Cerebellar nuclear complex (tissue), 1 donor: Measurements from ENCODE around the gene SUDS3.
"Not testable (repeated sequence)": the region's sequence is repeated elsewhere in the genome, so short reads cannot be mapped to it uniquely, and the experiment has no call there.

Source experiments
- DNase-seq, 2 experiments: peaks; one replicate each; lab custom pipeline; 2025; lab: John Stamatoyannopoulos, UW

SUDS3 gene, protein sequence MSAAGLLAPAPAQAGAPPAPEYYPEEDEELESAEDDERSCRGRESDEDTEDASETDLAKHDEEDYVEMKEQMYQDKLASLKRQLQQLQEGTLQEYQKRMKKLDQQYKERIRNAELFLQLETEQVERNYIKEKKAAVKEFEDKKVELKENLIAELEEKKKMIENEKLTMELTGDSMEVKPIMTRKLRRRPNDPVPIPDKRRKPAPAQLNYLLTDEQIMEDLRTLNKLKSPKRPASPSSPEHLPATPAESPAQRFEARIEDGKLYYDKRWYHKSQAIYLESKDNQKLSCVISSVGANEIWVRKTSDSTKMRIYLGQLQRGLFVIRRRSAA

DNA sequence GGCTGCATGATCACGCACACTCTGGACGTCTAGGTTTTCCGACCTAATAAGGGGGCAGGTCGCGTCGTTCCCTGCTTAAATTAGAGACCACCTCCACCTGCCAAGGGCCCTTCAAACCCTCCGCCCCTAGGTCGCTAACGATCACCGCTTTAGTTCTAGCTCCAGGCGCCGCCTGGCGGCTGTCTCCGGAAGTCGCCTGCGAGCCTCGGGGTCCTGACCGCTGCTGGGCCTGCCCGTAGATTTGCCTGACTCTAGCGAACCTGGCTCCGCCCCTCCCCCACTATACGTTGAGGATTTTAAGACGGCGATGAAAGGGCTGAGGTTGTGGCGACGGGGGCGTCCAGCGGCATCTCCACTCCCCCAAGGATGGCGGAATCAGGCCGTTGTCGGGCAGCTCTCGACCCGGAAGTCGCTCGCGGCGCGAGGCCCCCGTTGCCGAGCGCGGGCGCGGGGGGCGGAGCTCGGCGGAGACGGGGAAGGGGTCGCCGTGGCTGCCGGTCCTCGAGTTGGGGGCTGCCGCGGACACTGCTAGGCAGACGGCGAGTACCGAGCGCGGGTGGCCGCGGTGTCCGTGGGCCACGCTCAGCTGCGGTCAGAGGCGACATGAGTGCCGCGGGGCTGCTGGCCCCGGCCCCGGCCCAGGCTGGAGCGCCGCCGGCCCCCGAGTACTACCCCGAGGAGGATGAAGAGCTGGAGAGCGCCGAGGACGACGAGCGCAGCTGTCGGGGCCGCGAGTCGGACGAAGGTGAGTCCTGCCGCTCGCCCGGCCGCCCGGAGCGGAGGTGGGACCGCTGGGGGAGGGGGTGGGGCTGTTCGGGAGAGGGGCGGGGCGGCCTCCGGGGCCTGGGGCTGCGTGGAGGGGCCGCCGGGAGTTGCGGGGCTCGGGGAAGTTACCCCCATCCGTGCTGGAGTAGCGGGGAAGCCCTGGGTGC lies at the start of gene SUDS3:
TSS of gene SUDS3 (plus strand) at position 467 of the 932 bp plus-strand sequence. CDS start at position 604, 137 bp downstream.
- DNase-seq, result peak; percentile 22 to 66

DNA sequence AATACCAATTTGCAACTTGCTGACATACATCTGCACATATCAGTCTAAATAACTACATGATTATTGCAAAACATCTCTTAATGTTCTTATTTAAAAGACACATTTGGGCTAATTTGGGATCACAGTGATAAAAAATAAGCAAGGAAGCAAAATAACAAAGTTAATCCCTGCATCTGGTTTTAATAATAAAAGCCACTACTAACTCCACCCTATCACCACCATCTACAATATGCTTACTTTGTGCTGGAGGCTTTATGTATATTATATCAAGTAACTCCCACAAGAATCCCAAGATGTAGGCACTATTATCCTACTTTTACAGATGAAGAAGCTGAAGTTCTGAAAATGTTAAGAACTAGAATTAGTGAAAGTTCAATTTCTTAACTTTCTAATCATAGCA lies 49.4 kb upstream of the SUDS3 start:
- DNase-seq, result no peak

DNA sequence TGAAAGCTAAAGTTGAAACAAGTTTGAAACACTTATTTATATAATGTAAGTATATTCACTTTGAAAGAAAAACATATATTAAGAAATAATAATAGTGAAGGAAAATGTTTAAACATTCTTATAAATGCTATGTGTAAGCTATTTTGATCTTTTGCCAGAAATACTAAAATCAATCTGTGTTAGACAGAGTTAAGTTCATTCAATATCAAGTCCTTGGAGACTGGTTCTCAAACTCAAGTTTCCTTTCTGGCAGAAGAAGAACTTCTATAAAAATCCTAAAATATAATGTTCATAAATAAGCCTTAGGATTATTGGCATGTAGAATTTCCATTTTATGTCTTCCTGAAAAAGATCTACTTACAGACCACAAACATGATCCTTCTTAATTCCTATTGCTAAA lies 49.0 kb upstream of the SUDS3 start:
- no peak for DNase-seq

DNA sequence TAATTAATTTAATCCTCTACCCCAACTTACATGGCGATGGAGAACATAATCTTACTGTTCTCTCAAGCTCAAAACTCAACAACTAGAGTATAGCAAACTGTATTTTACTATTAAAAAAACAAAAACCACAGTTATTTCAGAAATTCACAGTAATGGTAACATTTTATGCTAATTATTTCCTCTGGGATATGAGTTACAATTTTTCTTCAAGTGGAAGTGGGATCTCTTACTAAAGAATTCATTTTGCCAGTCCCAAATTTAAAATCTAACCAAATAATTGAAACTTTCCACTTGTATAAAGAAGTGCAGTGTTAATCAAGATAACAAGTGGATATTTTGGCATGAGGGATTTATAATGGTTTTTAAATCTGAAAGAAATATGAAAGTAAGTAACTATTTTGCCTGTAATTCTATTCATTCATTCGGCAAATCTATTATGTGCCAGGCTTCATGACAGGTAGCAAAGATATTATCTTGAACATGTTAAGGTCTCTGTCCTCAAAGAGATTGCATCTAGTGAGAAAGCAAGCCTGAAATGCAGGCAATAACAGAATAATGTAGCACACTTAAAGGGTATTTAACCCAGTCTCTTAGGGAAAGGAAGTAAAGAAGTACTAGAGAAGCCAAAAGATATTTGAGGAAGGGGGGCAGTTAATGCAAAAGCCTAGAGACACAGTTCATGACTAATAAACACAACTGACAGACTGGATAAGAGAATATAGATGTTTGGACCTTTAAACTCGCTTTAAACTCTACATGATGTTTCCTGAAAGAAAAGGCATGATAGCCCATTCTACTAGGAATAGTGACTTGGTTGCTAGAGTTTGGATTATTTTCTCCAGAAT lies 47.6 kb upstream of the SUDS3 start:
- no peak for DNase-seq

DNA sequence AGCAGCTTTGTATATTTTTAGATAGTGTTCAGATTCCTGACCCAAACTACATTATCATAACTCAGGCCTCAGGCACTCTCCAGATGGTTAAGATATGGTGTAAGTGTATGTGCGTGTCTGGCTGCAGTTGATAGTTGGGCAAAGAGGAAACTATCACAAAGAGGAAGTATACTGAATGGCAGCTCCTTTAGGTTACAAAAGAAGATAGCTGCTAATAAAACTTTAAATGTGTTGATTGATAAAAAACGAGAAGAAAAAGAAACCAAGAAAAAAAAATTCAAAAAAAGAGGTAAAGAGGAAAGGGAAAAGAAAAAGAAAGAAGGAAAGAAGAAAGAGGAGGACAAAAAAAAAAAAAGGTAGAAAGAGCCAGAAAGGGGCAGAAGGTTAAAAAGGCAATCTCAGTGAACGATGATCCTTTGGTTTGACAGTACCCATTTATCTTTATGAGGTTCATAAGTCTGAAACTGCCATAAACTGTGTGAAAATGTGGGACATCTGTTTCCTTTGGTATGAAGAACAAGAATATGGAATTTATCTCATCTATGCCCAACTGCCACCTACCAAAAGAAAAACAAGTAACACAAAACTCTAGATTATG lies 45.8 kb upstream of the SUDS3 start:
- no peak for DNase-seq

DNA sequence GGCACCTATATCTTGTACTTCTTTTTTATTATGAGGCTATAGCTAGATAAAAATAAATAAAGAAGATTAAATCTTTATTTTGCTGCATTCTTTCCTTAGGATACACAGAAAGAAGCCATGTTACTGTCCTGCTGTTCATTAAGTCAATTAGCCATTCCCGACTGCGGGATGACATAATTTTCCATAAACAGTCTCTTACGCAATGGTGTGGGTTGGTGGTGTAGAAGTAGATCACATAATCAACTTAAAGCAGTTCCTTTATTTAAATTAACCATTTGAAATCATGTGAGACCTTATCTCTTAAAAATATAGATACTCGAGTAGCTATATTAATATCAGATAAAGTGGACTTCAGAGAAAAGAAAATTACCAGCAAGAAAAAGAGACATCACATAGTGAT lies 43.8 kb upstream of the SUDS3 start:
- no peak for DNase-seq

DNA sequence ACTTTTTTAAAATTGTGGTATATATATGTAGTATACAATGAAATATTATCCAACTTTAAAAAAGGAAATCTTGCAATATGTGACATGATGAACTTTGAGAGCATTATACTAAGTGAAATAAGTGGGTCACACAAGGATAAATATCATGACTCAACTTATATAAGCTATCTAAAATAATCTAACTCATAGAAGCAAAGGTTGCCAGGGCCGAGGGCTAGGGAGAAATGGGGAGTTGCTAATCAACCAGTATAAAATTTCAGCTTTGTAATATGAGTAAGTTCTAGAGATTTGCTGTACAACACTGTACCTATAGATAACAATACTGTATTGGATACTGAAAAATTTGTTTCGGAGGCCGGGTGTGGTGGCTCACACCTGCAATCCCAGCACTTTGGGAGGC lies 42.1 kb upstream of the SUDS3 start:
- no peak for DNase-seq

DNA sequence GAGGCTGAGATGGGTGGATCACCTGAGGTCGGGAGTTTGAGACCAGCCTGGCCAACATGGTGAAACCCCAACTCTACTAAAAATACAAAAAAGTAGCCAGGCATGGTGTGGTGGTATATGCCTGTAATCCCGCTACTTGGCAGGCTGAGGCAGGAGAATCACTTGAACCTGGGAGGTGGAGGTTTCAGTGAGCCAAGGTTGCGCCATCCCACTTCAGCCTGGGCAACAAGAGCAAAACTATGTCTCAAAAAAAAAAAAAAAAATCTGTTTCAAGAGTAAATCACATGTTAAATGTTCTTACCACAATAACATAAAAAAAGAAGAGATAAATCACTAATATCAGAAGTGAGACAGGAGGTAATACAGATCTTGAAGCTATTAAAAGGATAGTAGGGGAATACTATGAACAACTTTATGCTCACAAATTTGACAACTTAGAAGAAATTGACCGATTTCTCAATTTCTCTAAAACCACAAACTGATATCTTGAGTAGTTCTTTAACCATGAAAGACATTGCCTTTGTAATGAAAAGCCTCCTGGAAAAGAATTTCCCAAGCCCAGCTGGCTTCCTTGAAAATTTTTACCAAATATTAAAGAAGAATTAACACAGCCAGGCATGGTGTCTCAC lies 41.3 kb upstream of the SUDS3 start:
- no peak for DNase-seq

DNA sequence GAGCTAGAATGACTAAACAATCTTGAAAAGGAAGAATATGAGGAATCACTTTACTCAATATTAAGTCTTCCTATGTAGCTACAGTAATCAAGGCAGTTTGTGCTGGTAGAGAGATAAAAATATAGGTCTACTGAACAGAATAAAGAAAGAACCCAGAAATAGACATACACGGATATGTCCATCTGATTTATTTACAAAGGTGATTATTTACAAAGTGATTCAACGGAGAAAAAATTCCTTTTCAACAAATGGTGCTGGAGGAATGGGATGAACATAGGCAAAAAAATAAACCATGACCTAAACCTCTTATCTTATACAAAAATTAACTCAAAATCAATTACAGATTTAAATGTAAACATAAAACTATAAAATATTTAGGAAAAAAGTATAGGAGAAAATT lies 40.2 kb upstream of the SUDS3 start:
- no peak for DNase-seq

DNA sequence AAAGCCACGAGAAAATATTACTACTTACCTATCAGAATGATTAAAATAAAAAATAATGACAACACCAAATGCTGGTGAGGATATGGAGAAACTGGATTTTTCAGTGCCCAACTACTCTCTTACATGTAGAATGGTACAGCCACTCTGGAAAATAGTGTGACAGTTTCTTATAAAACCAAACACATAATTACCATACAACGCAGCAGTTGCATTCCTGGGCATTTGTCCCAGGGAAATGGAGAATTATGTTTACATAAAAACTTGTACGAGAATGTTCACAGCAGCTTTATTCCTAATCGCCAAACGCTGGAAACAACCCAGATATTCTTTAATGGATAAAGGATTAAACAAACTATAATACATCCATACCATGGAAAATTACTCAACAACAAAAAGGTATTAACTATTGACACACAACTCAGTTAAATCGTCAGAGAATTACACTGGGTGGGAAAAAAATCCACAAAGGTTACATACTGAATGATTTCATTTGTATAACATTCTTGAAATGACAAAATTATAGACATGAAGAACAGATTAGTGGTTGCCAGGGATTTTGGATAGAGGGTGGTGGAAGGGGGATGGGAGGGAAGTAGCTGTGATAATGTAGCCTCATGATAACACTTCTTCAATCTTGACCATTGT lies 39.0 kb upstream of the SUDS3 start:
- no peak for DNase-seq

DNA sequence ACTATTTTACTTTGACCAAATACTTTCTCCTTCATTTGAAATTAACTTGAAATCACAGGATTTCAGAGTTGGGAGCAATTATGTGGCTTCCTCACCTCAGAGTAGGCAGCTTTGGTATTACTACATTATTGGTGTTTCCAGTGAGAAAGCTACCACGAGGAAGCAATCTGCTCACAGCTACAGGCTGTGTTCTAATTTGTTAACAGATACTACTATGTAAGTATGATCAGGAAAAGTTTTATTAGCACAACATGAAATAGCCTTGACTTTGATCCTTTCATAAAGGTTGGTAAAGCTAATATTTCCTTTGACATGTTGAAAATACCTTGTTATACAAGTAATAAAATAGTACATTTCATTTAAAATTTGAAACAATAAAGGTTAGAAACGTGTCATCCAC lies 34.3 kb upstream of the SUDS3 start:
- no peak for DNase-seq

DNA sequence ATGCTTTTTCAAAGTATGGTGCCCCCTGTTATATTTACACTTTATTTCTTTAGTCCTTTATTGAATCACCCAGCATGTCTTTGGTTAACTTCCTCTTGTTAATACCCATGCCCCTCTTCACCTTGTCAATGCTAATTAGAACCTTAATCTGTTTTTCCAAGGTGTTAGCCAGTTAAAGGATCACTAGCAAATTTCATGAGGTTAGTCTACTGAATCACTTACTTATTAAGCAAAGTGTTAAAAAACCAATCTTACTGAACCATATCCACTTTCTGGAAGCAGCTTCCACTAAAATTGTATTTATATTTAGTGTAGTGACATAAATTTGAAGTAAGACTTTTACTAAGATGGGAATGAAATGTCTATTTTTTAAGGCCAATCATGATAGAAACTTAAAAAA lies 31.5 kb upstream of the SUDS3 start:
- DNase-seq, result no peak

DNA sequence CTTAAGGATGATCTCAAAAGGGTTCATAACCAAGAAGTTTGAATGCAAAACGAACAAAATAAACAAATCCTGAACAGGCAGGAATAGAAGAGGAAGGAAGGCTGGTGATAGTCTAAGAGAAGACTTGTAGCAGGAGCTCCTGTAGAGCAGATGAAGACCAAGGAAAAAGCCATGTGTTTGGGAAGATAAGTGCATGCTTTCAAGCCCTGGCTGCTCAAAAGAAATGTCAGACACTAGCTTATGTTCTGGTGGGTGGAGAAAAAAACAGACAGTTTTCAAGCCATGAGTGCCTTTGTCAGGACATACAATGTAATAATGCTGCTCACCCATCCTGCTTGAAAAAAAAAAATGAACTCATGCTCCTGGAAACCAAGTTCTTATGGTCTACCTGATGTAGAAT lies 31.0 kb upstream of the SUDS3 start:
- no peak for DNase-seq

DNA sequence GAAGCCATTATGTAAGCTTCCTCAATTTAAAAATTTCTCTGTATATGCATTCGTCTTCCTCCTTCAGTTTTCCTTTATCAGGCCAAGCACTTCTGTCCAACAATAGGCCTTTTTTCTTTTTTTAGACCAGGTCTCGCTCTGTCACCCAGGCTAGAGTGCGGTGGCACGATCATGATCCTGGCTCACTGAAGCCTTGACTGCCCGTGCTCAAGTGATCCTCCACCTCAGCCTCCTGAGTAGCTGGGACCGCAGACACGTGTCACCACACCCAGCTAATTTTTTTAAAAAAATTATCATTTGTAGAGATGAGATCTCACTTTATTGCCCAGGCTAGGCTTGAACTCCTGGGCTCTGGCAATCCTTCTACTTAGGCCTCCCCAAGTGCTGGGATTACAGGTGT lies 29.5 kb upstream of the SUDS3 start:
- DNase-seq, result no peak

DNA sequence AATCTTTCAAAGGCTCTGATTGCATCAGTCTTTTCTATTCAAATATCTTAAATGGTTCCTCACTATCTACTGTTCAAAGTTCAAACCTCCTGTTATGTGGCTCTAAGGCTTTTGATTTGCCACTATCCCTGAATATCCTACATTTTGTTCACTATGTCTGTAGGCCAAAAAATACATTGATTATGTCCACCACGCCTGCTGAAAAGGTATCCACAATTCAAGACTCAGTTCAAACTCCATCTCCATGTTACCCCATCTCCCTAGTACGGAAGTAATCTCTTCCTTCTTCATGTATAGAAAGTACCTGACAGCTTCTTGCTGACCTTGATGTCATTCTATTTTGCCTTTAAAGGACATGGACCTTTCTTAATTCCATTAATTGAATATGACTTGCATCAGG lies 28.4 kb upstream of the SUDS3 start:
- DNase-seq, result no peak

DNA sequence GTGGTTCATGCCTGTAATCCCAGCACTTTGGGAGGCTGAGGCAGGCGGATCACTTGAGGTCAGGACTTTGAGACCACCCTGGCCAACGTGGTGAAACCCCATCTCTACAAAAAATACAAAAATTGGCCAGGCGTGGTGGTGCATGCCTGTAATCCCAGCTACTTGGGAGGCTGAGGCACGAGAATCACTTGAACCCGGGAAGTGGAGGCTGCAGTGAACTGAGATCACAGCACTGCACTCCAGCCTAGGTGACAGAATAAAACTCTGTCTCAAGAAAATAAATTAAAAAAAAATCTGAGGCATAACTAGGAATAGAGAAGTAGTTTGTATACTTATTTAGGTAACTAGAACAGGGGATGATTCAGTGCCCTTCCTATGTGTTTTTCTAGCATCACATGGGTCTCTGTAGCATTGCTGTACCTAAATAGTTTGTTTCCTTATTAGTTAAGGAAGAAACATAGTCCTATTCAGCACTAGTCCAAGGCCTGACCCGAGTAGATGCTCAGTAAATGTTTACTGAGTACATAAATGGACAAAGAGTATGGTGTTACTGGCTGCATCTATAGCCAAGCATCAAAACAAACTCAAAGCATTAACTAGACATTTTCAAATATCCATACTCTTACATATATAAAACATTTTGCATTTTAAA lies 25.3 kb upstream of the SUDS3 start:
- no peak for DNase-seq

DNA sequence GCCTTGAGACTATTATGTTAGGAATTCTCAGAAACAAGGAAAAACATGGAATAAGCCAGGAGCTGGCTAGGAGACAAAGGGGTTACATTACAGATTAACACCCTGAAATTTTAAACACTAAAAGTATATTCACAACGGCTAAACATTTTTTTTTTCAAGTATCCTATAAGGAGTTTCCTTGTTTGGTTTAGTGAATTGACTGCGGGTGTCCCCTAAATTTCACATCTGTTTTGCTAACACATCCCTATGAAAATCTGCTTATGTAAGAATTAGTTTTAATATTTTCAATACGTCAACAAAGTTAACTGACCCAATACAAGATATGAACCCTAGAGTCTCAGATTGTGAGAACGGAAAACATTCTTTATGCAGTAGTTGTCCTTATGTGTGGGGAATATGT lies 22.6 kb upstream of the SUDS3 start:
- no peak for DNase-seq

DNA sequence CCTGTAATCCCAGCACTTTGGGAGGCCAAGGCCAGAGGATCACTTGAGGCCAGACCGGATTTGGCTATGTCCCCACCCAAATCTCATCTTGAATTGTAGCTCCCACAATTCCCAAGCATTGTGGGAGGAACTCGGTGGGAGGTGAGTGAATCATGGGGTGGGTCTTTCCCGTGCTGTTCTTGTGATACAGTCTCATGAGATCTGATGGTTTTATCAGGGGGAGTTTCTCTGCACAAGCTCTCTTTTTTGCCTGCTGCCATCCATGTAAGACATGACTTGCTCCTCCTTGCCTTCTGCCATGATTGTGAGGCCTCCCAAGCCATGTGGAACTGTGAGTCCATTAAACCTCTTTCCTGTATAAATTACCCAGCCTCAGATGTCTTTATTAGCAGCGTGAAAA lies 21.9 kb upstream of the SUDS3 start:
- not testable (repeated sequence) for DNase-seq

DNA sequence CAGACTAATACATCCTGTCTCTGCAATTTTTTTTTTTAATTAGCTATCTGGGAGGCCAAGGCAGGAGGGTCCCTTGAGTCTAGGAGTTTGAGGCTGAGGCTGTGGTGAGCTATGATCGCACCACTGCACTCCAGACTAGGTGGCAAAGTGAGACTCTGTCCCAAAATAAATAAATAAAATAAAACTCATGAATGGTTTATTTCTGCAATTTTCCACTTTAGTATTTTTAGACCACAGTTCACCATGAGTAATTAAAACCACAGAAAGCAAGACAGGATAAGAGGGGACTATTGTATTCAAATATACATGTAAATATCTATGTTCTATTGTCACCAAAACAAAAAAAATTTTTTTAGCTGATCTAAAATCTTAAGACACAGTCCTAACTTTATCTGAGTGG lies 21.5 kb upstream of the SUDS3 start:
- DNase-seq, result no peak

DNA sequence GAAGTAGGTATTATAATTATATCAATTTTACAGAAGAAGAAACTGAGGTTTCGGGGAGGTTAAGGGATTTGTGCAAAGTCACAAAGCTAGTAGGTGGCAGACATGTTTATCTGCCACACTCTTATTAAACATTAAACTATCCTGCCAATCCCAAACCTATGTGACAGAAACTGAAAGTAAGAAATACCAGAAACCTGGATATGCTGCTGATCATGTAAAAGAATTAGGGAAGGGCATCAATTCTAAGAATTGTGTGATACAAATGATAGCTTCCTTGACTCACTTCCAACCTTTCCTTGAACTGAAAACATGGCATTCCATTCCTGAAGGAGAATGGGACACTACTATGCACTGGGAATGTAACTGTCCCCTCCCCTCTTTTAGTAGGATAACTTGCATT lies 20.5 kb upstream of the SUDS3 start:
- DNase-seq, result no peak
